SK-N-SH (cell line): ENCODE results near the gene ETV1. TPM values are rescaled to one million over a fixed set of nuclear protein-coding genes. Genes with fewer than 3 reads are reported as not detected.

ENCODE experiments used
- CTCF ChIA-PET: fragments of 300-600, 350-600 bp; formaldehyde crosslinking; extraction: SDS; loops from one replicate; lab custom pipeline; 2021; lab: Yijun Ruan, JAX
- POLR2A ChIA-PET: fragments of 350-600 bp; sonication (Branson Sonifier 250); formaldehyde crosslinking; extraction: SDS; loops from one replicate; lab custom pipeline; 2020; ENCODE audit warnings: antibody characterized with exemption, inconsistent platforms; lab: Yijun Ruan, JAX
- DNase-seq: peaks from one replicate; pipeline ENCODE4 v3.0.0; 2012
- H2AFZ ChIP-seq: fragments of 200-600 bp; sonication (generic); 2 replicates; pipeline ENCODE4 v1.8.1; 2016; ENCODE audit warnings: antibody characterized with exemption, mild to moderate bottlenecking, low read depth
- H3F3A ChIP-seq: fragments of 200-600 bp; sonication (generic); replicated peaks from 2 replicates; pipeline ENCODE3; 2016; ENCODE audit warnings: antibody characterized with exemption, mild to moderate bottlenecking; ENCODE audit not compliant: insufficient read depth
- H3K27ac ChIP-seq, 2 experiments: fragments of 200-500 bp in 1 of 2; fragments of 200-600 bp in 1 of 2; sonication (Bioruptor generic) in 1 of 2; sonication (generic), shearing (Covaris generic) in 1 of 2; 2 replicates each; pipeline versions ENCODE4 v1.5.1 to v1.6.1; 2014 to 2016; ENCODE audit warnings: low read depth in 2 of 2, inconsistent platforms in 1 of 2, low read length in 1 of 2, mild to moderate bottlenecking in 1 of 2, mixed read lengths in 1 of 2
- H3K27me3 ChIP-seq: fragments of 200-600 bp; sonication (generic), shearing (Covaris generic); 2 replicates; pipeline ENCODE4 v1.6.1; 2016; ENCODE audit warnings: mixed run types; ENCODE audit not compliant: insufficient read depth
- H3K36me3 ChIP-seq, 2 experiments: fragments of 200-500 bp in 1 of 2; fragments of 200-600 bp in 1 of 2; sonication (Bioruptor generic) in 1 of 2; sonication (generic) in 1 of 2; replicated peaks in 1 of 2; 2 replicates each; pipeline versions ENCODE3 to v1.5.1; 2014 to 2016; ENCODE audit warnings: low read length in 1 of 2, mild to moderate bottlenecking in 1 of 2; ENCODE audit not compliant: insufficient read depth in 2 of 2, control insufficient read depth in 1 of 2
- H3K4me1 ChIP-seq, 2 experiments: fragments of 200-500 bp in 1 of 2; fragments of 200-600 bp in 1 of 2; sonication (Bioruptor generic) in 1 of 2; sonication (generic), shearing (Covaris generic) in 1 of 2; 2 replicates each; pipeline versions ENCODE4 v1.5.1 to v1.6.1; 2014 to 2016; ENCODE audit warnings: low read depth in 1 of 2, low read length in 1 of 2, mixed run types in 1 of 2; ENCODE audit not compliant: insufficient read depth in 2 of 2, control insufficient read depth in 1 of 2
- H3K4me2 ChIP-seq: fragments of 200-600 bp; sonication (generic), shearing (Covaris generic); 2 replicates; pipeline ENCODE4 v1.6.1; 2017; ENCODE audit warnings: mixed run types
- H3K4me3 ChIP-seq, 2 experiments: fragments of 200-500 bp in 1 of 2; fragments of 200-600 bp in 1 of 2; sonication (Bioruptor generic) in 1 of 2; sonication (generic), shearing (Covaris generic) in 1 of 2; 2 replicates each; pipeline versions ENCODE4 v1.5.1 to v1.8.1; 2014 to 2016; ENCODE audit warnings: low read depth in 2 of 2, inconsistent platforms in 1 of 2, low read length in 1 of 2, mild to moderate bottlenecking in 1 of 2, mixed read lengths in 1 of 2, moderate library complexity in 1 of 2
- H3K79me2 ChIP-seq: fragments of 200-600 bp; sonication (generic); 2 replicates; pipeline ENCODE4 v1.8.1; 2017; ENCODE audit warnings: mild to moderate bottlenecking; ENCODE audit not compliant: insufficient read depth
- H3K9ac ChIP-seq: fragments of 200-600 bp; sonication (generic); 2 replicates; pipeline ENCODE4 v1.6.1; 2017; ENCODE audit warnings: mixed run types
- H3K9me2 ChIP-seq: fragments of 200-600 bp; sonication (generic); 2 replicates; pipeline ENCODE4 v1.6.1; 2017; ENCODE audit warnings: mixed run types
- H3K9me3 ChIP-seq: fragments of 200-600 bp; sonication (generic); 2 replicates; pipeline ENCODE4 v1.6.1; 2017; ENCODE audit warnings: mixed run types, mild to moderate bottlenecking, moderate library complexity
- H4K20me1 ChIP-seq: fragments of 200-600 bp; sonication (generic); 2 replicates; pipeline ENCODE4 v1.6.1; 2017; ENCODE audit warnings: mild to moderate bottlenecking, mixed run types; ENCODE audit not compliant: insufficient read depth
- CHD2 ChIP-seq: fragments of 150-350 bp; IDR thresholded peaks from 2 replicates; pipeline ENCODE4 v1.6.1; 2018; ENCODE audit warnings: low read length; ENCODE audit not compliant: partially characterized antibody
- ELF1 ChIP-seq: IDR thresholded peaks from 2 replicates; pipeline ENCODE4 v1.4.0; 2012
- EP300 ChIP-seq, 2 experiments: IDR thresholded peaks; 2 replicates each; pipeline versions ENCODE4 v1.4.0 to v1.6.1; 2012; ENCODE audit warnings: borderline replicate concordance in 1 of 2, low read depth in 1 of 2, low read length in 1 of 2
- FOSL2 ChIP-seq: IDR thresholded peaks from 2 replicates; pipeline ENCODE4 v1.4.0; 2012; ENCODE audit warnings: low read depth, mild to moderate bottlenecking, moderate library complexity, borderline replicate concordance
- FOXM1 ChIP-seq: IDR thresholded peaks from 2 replicates; pipeline ENCODE4 v1.4.0; 2012; ENCODE audit warnings: low read depth, mild to moderate bottlenecking
- GABPA ChIP-seq: IDR thresholded peaks from 2 replicates; pipeline ENCODE4 v1.4.0; 2012; ENCODE audit warnings: low read depth, mild to moderate bottlenecking
- GATA2 ChIP-seq: sonication (generic); formaldehyde crosslinking; IDR thresholded peaks from 2 replicates; pipeline ENCODE4 v1.5.0; 2020; ENCODE audit warnings: mild to moderate bottlenecking, missing genetic modification reagents
- JUND ChIP-seq: IDR thresholded peaks from 2 replicates; pipeline ENCODE4 v1.4.0; 2012
- MEF2A ChIP-seq: IDR thresholded peaks from 2 replicates; pipeline ENCODE4 v1.4.0; 2012; ENCODE audit warnings: low read depth, borderline replicate concordance
- NFIC ChIP-seq: IDR thresholded peaks from 2 replicates; pipeline ENCODE4 v1.4.0; 2012; ENCODE audit warnings: borderline replicate concordance
- NRF1 ChIP-seq: IDR thresholded peaks from 2 replicates; pipeline ENCODE4 v1.6.1; 2012; ENCODE audit warnings: low read depth, mild to moderate bottlenecking, low read length
- POLR2AphosphoS5 ChIP-seq: IDR thresholded peaks from 2 replicates; pipeline ENCODE4 v1.6.1; 2012; ENCODE audit warnings: low read depth, low read length
- RAD21 ChIP-seq: IDR thresholded peaks from 2 replicates; pipeline ENCODE4 v1.6.1; 2012; ENCODE audit warnings: mild to moderate bottlenecking, low read length
- RCOR1 ChIP-seq: fragments of 150-350 bp; IDR thresholded peaks from 2 replicates; pipeline ENCODE4 v1.6.1; 2017; ENCODE audit warnings: antibody characterized with exemption, low read length
- RXRA ChIP-seq: IDR thresholded peaks from 2 replicates; pipeline ENCODE4 v1.4.0; 2012; ENCODE audit warnings: low read depth, mild to moderate bottlenecking, borderline replicate concordance
- SIN3A ChIP-seq: IDR thresholded peaks from 2 replicates; pipeline ENCODE4 v1.6.1; 2012; ENCODE audit warnings: low read depth, mild to moderate bottlenecking, low read length, moderate library complexity, borderline replicate concordance
- TCF12 ChIP-seq: IDR thresholded peaks from 2 replicates; pipeline ENCODE4 v1.4.0; 2012
- TEAD4 ChIP-seq: IDR thresholded peaks from 2 replicates; pipeline ENCODE4 v1.4.0; 2012; ENCODE audit warnings: mild to moderate bottlenecking, borderline replicate concordance; ENCODE audit not compliant: insufficient read depth
- WGBS: methylation state at CpG from one replicate; pipeline ENCODE4 v1.1.6; 2017; ENCODE audit warnings: low lambda C conversion rate; 5-methylcytosine and 5-hydroxymethylcytosine counted together
- polyA plus RNA-seq, 3 experiments: library from polyadenylated mRNA; depleted of rRNA; stranded (reverse); fragments of >200 nt; gene quantifications; 2 replicates each; pipeline ENCODE4 v1.2.3, GENCODE V29; 2012
- TF ChIP-seq, protein P1 (sequence below): fragments of 150-350 bp; IDR thresholded peaks from 2 replicates; pipeline ENCODE4 v1.6.1; 2017; ENCODE audit warnings: antibody characterized with exemption, low read length, low read depth, borderline replicate concordance
- TF ChIP-seq, protein P2 (sequence below): fragments of 150-350 bp; IDR thresholded peaks from 2 replicates; pipeline ENCODE4 v1.6.1; 2016; ENCODE audit warnings: mild to moderate bottlenecking, low read depth, low read length
- TF ChIP-seq, protein P3 (sequence below): IDR thresholded peaks from 2 replicates; pipeline ENCODE4 v1.4.0; 2012; ENCODE audit warnings: low read depth, borderline replicate concordance
- TF ChIP-seq, protein P4 (sequence below): IDR thresholded peaks from 2 replicates; pipeline ENCODE4 v1.4.0; 2012; ENCODE audit warnings: low read depth
- TF ChIP-seq, protein P5 (sequence below): IDR thresholded peaks from 2 replicates; pipeline ENCODE4; 2012

The ETV1 gene
- polyA plus RNA-seq, 1 of the 3 experiments (the other 2 are of a cell fraction) = 24.9 TPM

DNA sequence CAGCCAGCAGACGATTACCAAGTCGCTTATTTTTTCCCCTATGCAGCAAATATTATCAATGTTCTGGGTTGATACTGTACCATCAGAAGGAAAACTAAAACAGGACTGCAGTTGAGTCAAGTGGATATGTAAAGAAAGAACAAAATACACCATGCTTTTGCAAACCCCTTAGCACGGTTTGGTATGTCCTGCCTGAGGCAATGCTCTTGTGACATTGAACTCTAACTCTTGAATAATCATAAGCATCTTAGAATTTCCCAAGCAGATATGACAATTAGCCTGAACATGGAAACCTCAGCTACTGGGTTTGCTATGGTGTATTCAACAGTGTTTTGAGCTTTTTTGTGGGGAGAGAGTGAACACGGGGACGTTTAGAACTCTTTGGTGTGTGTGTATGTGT is 107.4 kb downstream of the ETV1 start:
- Histone ChIP-seq H3K79me2 (no peaks in the 10 kb centered on the region), H2AFZ (no peak overlapping the region), H3K4me2 (no peak overlapping the region), H3K4me1 (peaks cover 0 to 10% of the 10 kb centered on the region in 2 experiments; a peak in 2 of 4 replicates), H3K9me2 (no peaks in the 10 kb centered on the region), H3K9me3 (no peaks in the 10 kb centered on the region), H3F3A (peaks cover 15% of the 10 kb centered on the region), H4K20me1 (no peaks in the 10 kb centered on the region), H3K9ac (no peak overlapping the region), H3K27ac (no peak overlapping the region), H3K36me3 (no peaks in the 10 kb centered on the region), H3K4me3 (no peak overlapping the region), H3K27me3 (no peaks in the 10 kb centered on the region)
- no peak for DNase-seq
- TF ChIP-seq TEAD4 (no peak), GABPA (no peak), SIN3A (no peak)
- TF ChIP-seq, protein P1, sequence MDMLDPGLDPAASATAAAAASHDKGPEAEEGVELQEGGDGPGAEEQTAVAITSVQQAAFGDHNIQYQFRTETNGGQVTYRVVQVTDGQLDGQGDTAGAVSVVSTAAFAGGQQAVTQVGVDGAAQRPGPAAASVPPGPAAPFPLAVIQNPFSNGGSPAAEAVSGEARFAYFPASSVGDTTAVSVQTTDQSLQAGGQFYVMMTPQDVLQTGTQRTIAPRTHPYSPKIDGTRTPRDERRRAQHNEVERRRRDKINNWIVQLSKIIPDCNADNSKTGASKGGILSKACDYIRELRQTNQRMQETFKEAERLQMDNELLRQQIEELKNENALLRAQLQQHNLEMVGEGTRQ = no peak
- TF ChIP-seq, protein P2, sequence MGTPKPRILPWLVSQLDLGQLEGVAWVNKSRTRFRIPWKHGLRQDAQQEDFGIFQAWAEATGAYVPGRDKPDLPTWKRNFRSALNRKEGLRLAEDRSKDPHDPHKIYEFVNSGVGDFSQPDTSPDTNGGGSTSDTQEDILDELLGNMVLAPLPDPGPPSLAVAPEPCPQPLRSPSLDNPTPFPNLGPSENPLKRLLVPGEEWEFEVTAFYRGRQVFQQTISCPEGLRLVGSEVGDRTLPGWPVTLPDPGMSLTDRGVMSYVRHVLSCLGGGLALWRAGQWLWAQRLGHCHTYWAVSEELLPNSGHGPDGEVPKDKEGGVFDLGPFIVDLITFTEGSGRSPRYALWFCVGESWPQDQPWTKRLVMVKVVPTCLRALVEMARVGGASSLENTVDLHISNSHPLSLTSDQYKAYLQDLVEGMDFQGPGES = no peak
- 85% methylated on average over 5 of the region's 5 CpGs for WGBS
- ChIA-PET CTCF (no interaction called here), POLR2A (no interaction called here)

DNA sequence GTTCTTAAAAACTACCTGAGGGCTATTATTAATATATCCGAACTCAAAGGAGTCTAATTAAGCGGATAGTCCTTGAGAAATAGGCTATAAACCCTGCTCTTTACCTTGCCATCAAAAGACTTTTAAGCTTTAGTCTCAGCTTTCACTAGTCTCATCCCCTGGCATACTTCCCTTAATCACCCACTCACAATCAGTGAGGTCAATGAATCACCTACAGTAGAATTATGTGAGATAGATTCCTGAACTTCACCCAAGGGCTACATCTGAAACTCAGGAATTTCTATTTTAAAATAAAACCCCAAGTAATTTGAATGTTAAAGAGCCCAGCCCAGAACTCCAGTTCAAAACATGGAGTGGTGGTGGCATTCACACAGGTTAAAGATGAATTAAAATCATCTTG is 108.7 kb downstream of the ETV1 start:
- Histone ChIP-seq H3K27ac (peak overlapping the region; percentile 17 to 63; a peak in 3 of 4 replicates), H3F3A (peaks cover 15% of the 10 kb centered on the region), H3K4me3 (no peak overlapping the region), H3K27me3 (no peaks in the 10 kb centered on the region), H3K4me2 (peak overlapping the region; percentile 29; the same call in 1 of the 2 replicates), H3K9ac (peak overlapping the region; percentile 3; the same call in 1 of the 2 replicates), H3K4me1 (peaks cover 0 to 10% of the 10 kb centered on the region in 2 experiments; a peak in 2 of 4 replicates), H3K79me2 (no peaks in the 10 kb centered on the region), H2AFZ (no peak overlapping the region), H3K9me3 (no peaks in the 10 kb centered on the region), H4K20me1 (no peaks in the 10 kb centered on the region), H3K36me3 (no peaks in the 10 kb centered on the region), H3K9me2 (no peaks in the 10 kb centered on the region)
- peak; percentile 63; the same call in 1 of the 2 replicates for TF ChIP-seq RXRA
- peak; percentile 97 for TF ChIP-seq NFIC
- TF ChIP-seq, protein P3, sequence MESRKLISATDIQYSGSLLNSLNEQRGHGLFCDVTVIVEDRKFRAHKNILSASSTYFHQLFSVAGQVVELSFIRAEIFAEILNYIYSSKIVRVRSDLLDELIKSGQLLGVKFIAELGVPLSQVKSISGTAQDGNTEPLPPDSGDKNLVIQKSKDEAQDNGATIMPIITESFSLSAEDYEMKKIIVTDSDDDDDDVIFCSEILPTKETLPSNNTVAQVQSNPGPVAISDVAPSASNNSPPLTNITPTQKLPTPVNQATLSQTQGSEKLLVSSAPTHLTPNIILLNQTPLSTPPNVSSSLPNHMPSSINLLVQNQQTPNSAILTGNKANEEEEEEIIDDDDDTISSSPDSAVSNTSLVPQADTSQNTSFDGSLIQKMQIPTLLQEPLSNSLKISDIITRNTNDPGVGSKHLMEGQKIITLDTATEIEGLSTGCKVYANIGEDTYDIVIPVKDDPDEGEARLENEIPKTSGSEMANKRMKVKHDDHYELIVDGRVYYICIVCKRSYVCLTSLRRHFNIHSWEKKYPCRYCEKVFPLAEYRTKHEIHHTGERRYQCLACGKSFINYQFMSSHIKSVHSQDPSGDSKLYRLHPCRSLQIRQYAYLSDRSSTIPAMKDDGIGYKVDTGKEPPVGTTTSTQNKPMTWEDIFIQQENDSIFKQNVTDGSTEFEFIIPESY = no peak
- peak; percentile 87 for TF ChIP-seq TEAD4
- TF ChIP-seq, protein P1 = no peak
- TF ChIP-seq CHD2 = no peak
- 0 out of 2 replicates have a peak, but pooled peaks have one; percentile 35 for TF ChIP-seq FOXM1
- TF ChIP-seq ELF1 = no peak
- peak; percentile 47 to 89; a peak in 3 of 4 replicates for TF ChIP-seq EP300 (IDR thresholded peaks at IDR 0.05; ENCODE audit: borderline replicate concordance in 1 of 2, low read depth in 1 of 2, low read length in 1 of 2)
- peak; percentile 93 for TF ChIP-seq JUND
- TF ChIP-seq TCF12 = peak; percentile 89
- TF ChIP-seq FOSL2 = peak; percentile 86
- TF ChIP-seq, protein P4, sequence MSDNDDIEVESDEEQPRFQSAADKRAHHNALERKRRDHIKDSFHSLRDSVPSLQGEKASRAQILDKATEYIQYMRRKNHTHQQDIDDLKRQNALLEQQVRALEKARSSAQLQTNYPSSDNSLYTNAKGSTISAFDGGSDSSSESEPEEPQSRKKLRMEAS = peak; percentile 39; the same call in 1 of the 2 replicates
- no peak for TF ChIP-seq GATA2 (CRISPR knock-in tag)
- TF ChIP-seq, protein P5, sequence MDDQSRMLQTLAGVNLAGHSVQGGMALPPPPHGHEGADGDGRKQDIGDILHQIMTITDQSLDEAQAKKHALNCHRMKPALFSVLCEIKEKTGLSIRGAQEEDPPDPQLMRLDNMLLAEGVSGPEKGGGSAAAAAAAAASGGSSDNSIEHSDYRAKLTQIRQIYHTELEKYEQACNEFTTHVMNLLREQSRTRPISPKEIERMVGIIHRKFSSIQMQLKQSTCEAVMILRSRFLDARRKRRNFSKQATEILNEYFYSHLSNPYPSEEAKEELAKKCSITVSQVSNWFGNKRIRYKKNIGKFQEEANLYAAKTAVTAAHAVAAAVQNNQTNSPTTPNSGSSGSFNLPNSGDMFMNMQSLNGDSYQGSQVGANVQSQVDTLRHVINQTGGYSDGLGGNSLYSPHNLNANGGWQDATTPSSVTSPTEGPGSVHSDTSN = peak; percentile 96
- peak; percentile 76; the same call in 1 of the 2 replicates for TF ChIP-seq MEF2A
- TF ChIP-seq NRF1 = no peak
- TF ChIP-seq POLR2AphosphoS5 = peak; percentile 64; the same call in 1 of the 2 replicates
- no peak for TF ChIP-seq RCOR1
- no peak for TF ChIP-seq RAD21
- POLR2A ChIA-PET = no interaction called here
- no peak for DNase-seq
- CTCF ChIA-PET = no interaction called here
- WGBS = 77% methylated on average over 2 of the region's 2 CpGs
